ENCODE results near the gene SYNM.
A peak's percentile ranks its signal among the peaks of the same experiment; 100 is the strongest.
"Not testable (repeated sequence)": the region's sequence is repeated elsewhere in the genome, so short reads cannot be mapped to it uniquely, and the experiment has no call there.

SYNM gene

DNA sequence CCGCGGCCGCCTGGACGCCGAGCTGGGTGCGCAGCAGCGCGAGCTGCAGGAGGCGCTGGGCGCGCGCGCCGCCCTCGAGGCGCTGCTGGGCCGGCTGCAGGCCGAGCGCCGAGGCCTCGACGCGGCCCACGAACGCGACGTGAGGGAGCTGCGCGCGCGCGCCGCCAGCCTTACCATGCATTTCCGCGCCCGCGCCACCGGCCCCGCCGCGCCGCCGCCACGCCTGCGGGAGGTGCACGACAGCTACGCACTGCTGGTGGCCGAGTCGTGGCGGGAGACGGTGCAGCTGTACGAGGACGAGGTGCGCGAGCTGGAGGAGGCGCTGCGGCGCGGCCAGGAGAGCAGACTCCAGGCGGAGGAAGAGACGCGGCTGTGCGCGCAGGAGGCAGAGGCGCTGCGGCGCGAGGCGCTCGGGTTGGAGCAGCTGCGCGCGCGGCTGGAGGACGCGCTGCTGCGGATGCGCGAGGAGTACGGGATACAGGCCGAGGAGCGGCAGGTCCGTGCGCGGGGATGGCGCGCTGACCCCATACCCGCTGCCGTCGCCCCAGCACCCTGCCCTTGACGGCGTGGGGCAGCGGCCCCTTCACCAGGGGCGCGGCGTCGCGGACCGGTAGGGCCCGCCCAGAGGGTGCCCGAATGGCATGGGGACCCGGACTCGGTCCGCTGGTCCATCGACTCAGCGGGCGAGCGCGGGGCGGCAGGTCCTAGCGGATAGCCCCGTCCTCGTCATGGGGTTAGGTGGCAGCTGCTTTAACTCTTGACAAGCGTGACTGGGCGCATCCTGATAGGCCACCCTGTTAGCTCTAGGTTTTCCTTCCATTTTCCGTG, 848 bp downstream of the SYNM start:
- no peak overlapping the region for H3K27ac Mint-ChIP-seq
- intact Hi-C loops (cut with micrococcal nuclease), result loop anchor here (10.0 kb wide), 1 partner anchor 649 kb away; no protein-coding TSS in a partner anchor
- peak overlapping the region; percentile 55 for H3K4me3 Mint-ChIP-seq
- no peaks in the 10 kb centered on the region for H3K9me3 Mint-ChIP-seq
- peaks cover 10% of the 10 kb centered on the region for H3K4me1 Mint-ChIP-seq (ENCODE audit: low read depth)
- H3K27me3 Mint-ChIP-seq, result peaks cover 62% of the 10 kb centered on the region
- H3K36me3 Mint-ChIP-seq (ENCODE audit: low read depth), result no peaks in the 10 kb centered on the region

DNA sequence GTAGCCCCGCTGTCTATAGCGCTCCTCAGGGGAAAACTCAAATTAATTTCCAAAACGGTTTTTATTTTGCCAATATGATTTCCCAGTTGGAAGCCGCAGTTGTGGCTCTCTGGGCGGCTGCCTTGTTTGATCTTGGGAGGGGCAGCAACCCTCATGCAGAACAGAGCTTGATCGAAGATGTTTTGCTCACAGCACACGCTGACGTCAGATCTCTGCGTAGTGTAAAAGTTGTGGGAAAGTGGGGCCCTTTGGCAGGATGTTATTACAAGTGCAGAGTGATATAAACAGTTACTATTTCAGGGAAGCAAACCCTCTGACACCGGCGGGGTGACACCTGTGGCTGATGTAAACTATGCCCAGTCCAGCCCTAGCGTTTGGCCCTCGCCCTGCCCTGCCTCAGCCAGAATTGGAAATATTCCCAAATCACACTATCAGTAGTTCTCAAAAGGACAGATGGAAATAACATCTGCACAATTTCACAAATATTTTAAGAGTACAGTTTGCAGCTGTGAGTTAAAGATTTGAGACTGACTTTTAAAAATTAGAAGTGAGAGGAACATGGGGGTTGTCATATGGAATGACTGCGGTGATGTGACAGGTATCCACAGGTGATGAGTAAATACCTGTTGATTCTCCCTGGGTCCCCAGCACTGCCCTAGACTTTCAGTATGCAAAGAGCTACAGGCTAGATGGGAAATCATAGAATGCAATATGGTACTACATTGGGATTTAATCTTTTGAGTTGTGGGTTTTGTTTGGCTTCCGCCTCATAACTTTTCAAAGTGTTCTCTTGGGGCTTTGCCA, 1.7 kb downstream of the SYNM start:
- Mint-ChIP-seq H3K4me3 (no peak overlapping the region), H3K9me3 (no peaks in the 10 kb centered on the region), H3K27me3 (peaks cover 60% of the 10 kb centered on the region), H3K4me1 (ENCODE audit: low read depth) (peaks cover 10% of the 10 kb centered on the region), H3K36me3 (ENCODE audit: low read depth) (no peaks in the 10 kb centered on the region), H3K27ac (no peak overlapping the region)
- intact Hi-C loops (cut with micrococcal nuclease), result loop anchor here (10.0 kb wide), 1 partner anchor 648 kb away; no protein-coding TSS in a partner anchor

- intact Hi-C loops (cut with micrococcal nuclease), result loop anchor here (10.0 kb wide), 1 partner anchor 646 kb away; no protein-coding TSS in a partner anchor
- Mint-ChIP-seq H3K4me3 (no peak overlapping the region), H3K9me3 (no peaks in the 10 kb centered on the region), H3K4me1 (ENCODE audit: low read depth) (peaks cover 10% of the 10 kb centered on the region), H3K27me3 (peaks cover 40% of the 10 kb centered on the region), H3K36me3 (ENCODE audit: low read depth) (no peaks in the 10 kb centered on the region), H3K27ac (no peak overlapping the region)
These were observed 4.1 kb downstream of the SYNM start for GRCh38 chr15:99108993-99109392.

DNA sequence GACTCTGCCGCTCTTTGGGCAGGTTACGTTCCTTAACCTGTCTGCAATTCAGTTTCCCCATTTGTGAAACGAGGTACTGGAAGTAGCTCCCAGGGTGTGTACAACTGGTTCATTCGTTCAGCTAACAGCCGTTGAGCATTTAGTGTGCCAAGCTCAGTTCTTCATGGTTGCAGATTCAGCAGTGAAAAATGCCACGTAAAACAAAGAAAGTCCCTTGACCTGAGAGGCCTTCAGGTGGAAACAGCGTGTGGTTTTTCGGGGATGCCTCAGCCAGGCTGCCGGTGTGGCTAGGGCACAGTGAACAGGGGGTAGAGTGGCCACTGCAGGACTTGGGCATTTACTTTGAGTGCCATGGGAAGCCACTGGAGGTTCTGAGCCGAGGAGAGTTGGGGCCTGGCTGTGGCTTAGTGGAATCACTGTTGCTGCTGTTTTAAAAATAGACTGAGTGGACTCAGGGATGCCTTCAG, 4.7 kb downstream of the SYNM start:
- peaks cover 38% of the 10 kb centered on the region for H3K27me3 Mint-ChIP-seq
- intact Hi-C loops (cut with micrococcal nuclease), result loop anchor here (10.0 kb wide), 1 partner anchor 645 kb away; no protein-coding TSS in a partner anchor

DNA sequence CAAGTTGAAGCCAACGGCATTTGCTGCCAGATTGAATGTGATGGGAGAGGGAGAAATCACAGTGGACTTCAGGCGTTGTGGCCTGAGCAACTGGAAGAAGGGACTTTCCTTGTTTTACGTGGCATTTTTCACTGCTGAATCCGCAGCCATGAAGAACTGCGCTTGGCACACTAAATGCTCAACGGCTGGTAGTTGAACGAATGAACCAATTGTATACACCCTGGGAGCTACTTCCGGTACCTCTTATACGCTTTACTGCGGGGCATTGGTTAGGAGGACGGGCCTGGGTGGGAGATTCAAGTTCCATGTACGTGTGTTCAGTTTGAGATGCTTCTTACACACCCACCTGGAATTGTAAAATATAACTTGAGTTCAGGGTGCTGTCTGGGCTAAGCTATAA, 5.2 kb downstream of the SYNM start:
- intact Hi-C loops (cut with micrococcal nuclease), result no loop called here
- Mint-ChIP-seq H3K27me3 (peaks cover 33% of the 10 kb centered on the region), H3K27ac (no peak overlapping the region), H3K4me1 (ENCODE audit: low read depth) (peaks cover 4% of the 10 kb centered on the region), H3K36me3 (ENCODE audit: low read depth) (no peaks in the 10 kb centered on the region), H3K4me3 (no peak overlapping the region), H3K9me3 (no peaks in the 10 kb centered on the region)

More for the DNA sequence above, 4.7 kb downstream of the SYNM start:
- H3K27ac Mint-ChIP-seq, result no peak overlapping the region
- no peaks in the 10 kb centered on the region for H3K9me3 Mint-ChIP-seq
- H3K4me1 Mint-ChIP-seq (ENCODE audit: low read depth), result peaks cover 10% of the 10 kb centered on the region
- no peak overlapping the region for H3K4me3 Mint-ChIP-seq
- H3K36me3 Mint-ChIP-seq (ENCODE audit: low read depth), result no peaks in the 10 kb centered on the region

- H3K36me3 Mint-ChIP-seq (ENCODE audit: low read depth), result no peaks in the 10 kb centered on the region
- H3K4me1 Mint-ChIP-seq (ENCODE audit: low read depth), result peaks cover under 1% of the 10 kb centered on the region
- H3K9me3 Mint-ChIP-seq, result no peaks in the 10 kb centered on the region
- peaks cover 29% of the 10 kb centered on the region for H3K27me3 Mint-ChIP-seq
- no peak overlapping the region for H3K4me3 Mint-ChIP-seq
- intact Hi-C loops (cut with micrococcal nuclease), result no loop called here
- H3K27ac Mint-ChIP-seq, result no peak overlapping the region
These were observed 5.9 kb downstream of the SYNM start for GRCh38 chr15:99110581-99111320.

GRCh38 chr15:99111641-99112040, 6.8 kb downstream of the SYNM start:
- H3K27ac Mint-ChIP-seq; H3K4me3 Mint-ChIP-seq; H3K4me1 Mint-ChIP-seq (ENCODE audit: low read depth); H3K9me3 Mint-ChIP-seq; intact Hi-C loops (cut with micrococcal nuclease); H3K36me3 Mint-ChIP-seq (ENCODE audit: low read depth): not testable (repeated sequence)
- peaks cover 21% of the 10 kb centered on the region for H3K27me3 Mint-ChIP-seq

DNA sequence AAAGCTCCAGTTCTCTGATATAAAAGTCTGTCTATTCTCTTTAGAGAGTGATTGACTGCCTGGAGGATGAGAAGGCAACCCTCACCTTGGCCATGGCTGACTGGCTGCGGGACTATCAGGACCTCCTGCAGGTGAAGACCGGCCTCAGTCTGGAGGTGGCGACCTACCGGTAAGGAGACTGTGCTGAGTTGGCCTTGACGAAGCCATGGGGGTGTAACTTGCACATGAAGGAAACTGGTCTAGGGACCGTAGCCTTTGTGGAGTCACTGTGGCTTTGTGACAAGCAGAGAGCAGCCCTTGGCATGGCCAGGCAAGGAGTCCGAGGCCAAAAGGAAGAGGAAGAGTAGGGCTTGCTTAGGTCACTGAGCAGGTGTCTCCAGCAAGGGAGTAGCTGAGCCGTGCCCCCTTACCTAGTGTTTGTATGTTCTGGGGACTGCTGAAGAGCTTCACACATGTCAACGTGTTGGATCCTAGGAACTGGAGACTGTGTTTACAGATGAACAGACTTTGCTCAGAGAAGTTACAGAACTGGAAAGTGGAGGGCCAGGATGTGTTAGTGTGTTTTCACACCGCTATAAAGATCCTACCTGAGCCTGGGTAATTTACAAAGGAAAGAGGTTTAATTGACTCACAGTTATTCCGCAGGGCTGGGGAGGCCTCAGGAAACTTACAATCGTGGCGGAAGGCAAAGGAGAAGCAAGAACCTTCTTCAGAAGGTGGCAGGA, 8.8 kb downstream of the SYNM start:
- H3K27me3 Mint-ChIP-seq, result peaks cover 6% of the 10 kb centered on the region
- H3K36me3 Mint-ChIP-seq (ENCODE audit: low read depth), result no peaks in the 10 kb centered on the region
- H3K4me1 Mint-ChIP-seq (ENCODE audit: low read depth), result no peaks in the 10 kb centered on the region
- intact Hi-C loops (cut with micrococcal nuclease), result no loop called here
- H3K4me3 Mint-ChIP-seq, result no peak overlapping the region
- no peak overlapping the region for H3K27ac Mint-ChIP-seq
- H3K9me3 Mint-ChIP-seq, result no peaks in the 10 kb centered on the region

GRCh38 chr15:99114511-99115299, 9.8 kb downstream of the SYNM start:
- Mint-ChIP-seq H3K27me3 (peaks cover 3% of the 10 kb centered on the region), H3K4me3 (no peak overlapping the region), H3K4me1 (ENCODE audit: low read depth) (no peaks in the 10 kb centered on the region), H3K9me3 (no peaks in the 10 kb centered on the region), H3K27ac (no peak overlapping the region), H3K36me3 (ENCODE audit: low read depth) (no peaks in the 10 kb centered on the region)
- intact Hi-C loops (cut with micrococcal nuclease), result no loop called here

GRCh38 chr15:99115300-99116215, 10.7 kb downstream of the SYNM start:
- Mint-ChIP-seq H3K36me3 (ENCODE audit: low read depth) (no peaks in the 10 kb centered on the region), H3K4me3 (no peak overlapping the region), H3K4me1 (ENCODE audit: low read depth) (no peaks in the 10 kb centered on the region)

DNA sequence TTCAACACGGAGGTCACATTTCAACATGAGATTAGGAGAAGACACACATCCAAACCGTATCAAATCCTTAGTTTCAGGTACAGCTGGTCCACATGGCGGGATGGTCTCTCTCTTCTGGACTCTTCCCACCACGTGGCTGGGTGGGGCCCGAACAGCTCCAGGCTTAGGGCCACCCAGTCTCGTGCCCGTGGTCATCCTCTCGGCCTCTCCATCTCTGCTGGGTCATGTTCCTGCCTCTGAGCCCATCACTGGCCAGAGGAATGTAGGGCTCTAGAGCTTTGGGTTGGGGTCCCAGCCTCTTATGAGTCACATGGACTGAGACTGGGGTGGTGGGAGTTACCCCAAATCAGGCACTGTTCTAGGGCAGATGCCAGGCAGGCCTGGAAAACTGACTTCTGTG, 12.2 kb downstream of the SYNM start:
- no peaks in the 10 kb centered on the region for H3K4me1 Mint-ChIP-seq (ENCODE audit: low read depth)
- H3K36me3 Mint-ChIP-seq (ENCODE audit: low read depth), result no peaks in the 10 kb centered on the region
- intact Hi-C loops (cut with micrococcal nuclease), result no loop called here
- H3K27me3 Mint-ChIP-seq, result peaks cover 8% of the 10 kb centered on the region
- H3K27ac Mint-ChIP-seq, result no peak overlapping the region
- H3K9me3 Mint-ChIP-seq, result no peaks in the 10 kb centered on the region
- H3K4me3 Mint-ChIP-seq, result no peak overlapping the region

More at GRCh38 chr15:99115300-99116215, 10.7 kb downstream of the SYNM start:
- Mint-ChIP-seq H3K9me3 (no peaks in the 10 kb centered on the region), H3K27ac (no peak overlapping the region), H3K27me3 (peaks cover 5% of the 10 kb centered on the region)
- intact Hi-C loops (cut with micrococcal nuclease), result no loop called here
